SK-N-SH treated with all-trans-retinoic acid at 6 μM for 48 hours (cell line): ENCODE data around the gene LIN7B.

Experiments
- ISL1 ChIP-seq: fragments of 250-450 bp; sonication (Bioruptor Pico); IDR thresholded peaks from 2 replicates; pipeline ENCODE4 v2.1.2; 2022; ENCODE audit warnings: mild to moderate bottlenecking, moderate library complexity
- SNAI2 ChIP-seq: fragments of 250-450 bp; sonication (Bioruptor Pico); IDR thresholded peaks from 2 replicates; pipeline ENCODE4 v1.5.0; 2020; ENCODE audit warnings: mild to moderate bottlenecking, moderate library complexity

DNA sequence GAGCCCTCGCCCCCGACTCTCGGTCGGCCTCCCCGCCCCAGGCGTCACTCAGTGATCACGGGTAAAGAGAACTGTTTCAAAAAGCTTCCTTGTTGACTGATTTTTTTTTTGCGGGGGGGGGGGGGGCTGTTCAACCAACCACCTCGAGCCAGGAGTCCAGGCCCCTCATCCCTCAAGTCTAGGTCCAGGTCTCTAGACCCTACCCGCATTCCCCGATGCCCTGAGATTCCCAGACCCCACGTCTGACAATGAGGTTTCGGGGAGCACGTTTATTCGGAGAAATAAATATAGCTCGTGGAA lies 36.7 kb downstream of the LIN7B start:
- TF ChIP-seq SNAI2 = no peak
- no peak for TF ChIP-seq ISL1 (CRISPR knock-in tag)
